Skin epidermis (tissue), 12 donors: ENCODE data around the gene ENAM.

Experiments used
- H3K27ac ChIP-seq, 21 experiments: fragments of 200-600 bp; sonication (generic) in 11 of 21; one replicate each; pipeline ENCODE4 v1.5.0; 2020; ENCODE audit warnings: mild to moderate bottlenecking in 3 of 21, inconsistent platforms in 2 of 21, moderate library complexity in 2 of 21
- H3K4me3 ChIP-seq, 7 experiments: fragments of 200-600 bp; sonication (generic) in 2 of 7; one replicate each; pipeline ENCODE4 v1.5.0; 2020; ENCODE audit warnings: inconsistent platforms in 2 of 7, mild to moderate bottlenecking in 2 of 7, moderate library complexity in 1 of 7

ENAM gene, protein sequence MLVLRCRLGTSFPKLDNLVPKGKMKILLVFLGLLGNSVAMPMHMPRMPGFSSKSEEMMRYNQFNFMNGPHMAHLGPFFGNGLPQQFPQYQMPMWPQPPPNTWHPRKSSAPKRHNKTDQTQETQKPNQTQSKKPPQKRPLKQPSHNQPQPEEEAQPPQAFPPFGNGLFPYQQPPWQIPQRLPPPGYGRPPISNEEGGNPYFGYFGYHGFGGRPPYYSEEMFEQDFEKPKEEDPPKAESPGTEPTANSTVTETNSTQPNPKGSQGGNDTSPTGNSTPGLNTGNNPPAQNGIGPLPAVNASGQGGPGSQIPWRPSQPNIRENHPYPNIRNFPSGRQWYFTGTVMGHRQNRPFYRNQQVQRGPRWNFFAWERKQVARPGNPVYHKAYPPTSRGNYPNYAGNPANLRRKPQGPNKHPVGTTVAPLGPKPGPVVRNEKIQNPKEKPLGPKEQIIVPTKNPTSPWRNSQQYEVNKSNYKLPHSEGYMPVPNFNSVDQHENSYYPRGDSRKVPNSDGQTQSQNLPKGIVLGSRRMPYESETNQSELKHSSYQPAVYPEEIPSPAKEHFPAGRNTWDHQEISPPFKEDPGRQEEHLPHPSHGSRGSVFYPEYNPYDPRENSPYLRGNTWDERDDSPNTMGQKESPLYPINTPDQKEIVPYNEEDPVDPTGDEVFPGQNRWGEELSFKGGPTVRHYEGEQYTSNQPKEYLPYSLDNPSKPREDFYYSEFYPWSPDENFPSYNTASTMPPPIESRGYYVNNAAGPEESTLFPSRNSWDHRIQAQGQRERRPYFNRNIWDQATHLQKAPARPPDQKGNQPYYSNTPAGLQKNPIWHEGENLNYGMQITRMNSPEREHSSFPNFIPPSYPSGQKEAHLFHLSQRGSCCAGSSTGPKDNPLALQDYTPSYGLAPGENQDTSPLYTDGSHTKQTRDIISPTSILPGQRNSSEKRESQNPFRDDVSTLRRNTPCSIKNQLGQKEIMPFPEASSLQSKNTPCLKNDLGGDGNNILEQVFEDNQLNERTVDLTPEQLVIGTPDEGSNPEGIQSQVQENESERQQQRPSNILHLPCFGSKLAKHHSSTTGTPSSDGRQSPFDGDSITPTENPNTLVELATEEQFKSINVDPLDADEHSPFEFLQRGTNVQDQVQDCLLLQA

DNA sequence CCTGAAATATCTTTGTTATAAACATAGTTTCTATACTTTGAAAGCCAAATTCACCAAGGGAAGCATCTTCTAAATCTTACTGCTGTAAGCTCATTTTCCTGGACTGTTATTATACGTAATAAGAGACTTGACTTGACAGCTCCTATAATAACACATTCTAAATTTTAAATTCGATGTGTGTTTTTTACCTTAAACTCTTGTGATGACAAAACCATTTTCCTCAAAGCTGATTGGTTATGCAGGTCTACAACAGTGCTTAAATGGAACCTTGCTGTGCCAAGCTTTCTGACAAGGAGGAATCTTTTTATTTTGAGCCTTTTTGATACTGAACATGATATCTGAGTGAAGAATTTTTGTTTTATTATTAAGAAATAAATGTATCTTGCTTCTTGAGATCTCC, at the start of gene ENAM:
TSS of gene ENAM (plus strand) at position 301 of the 400 bp plus-strand sequence. CDS start 757 bp downstream, outside the sequence.
- H3K4me3 ChIP-seq = no peak within 1 kb of the TSS

DNA sequence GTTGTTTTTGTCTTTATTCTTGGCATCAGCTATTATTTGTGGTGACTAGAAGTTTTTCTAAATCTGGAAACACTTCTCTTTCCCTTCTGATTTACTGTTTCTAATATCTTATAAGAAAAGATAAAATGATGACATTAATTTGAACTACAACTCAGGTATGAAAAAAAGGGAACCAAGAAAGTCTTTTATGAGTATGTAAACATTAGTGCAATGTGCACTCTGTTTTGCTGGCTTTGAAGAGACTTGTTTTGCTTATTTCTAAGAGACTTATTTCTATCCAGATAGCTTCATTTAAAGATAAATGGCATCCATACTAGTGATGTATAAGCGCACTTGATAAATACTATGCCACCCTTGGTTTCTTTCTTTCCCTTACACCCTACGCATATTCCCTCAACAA, 46.6 kb upstream of the ENAM start:
- Histone ChIP-seq H3K4me3 (no peak overlapping the region), H3K27ac (no peak overlapping the region)

More for the DNA sequence above, at the start of gene ENAM:
- H3K27ac ChIP-seq = no peak within 1 kb of the TSS

DNA sequence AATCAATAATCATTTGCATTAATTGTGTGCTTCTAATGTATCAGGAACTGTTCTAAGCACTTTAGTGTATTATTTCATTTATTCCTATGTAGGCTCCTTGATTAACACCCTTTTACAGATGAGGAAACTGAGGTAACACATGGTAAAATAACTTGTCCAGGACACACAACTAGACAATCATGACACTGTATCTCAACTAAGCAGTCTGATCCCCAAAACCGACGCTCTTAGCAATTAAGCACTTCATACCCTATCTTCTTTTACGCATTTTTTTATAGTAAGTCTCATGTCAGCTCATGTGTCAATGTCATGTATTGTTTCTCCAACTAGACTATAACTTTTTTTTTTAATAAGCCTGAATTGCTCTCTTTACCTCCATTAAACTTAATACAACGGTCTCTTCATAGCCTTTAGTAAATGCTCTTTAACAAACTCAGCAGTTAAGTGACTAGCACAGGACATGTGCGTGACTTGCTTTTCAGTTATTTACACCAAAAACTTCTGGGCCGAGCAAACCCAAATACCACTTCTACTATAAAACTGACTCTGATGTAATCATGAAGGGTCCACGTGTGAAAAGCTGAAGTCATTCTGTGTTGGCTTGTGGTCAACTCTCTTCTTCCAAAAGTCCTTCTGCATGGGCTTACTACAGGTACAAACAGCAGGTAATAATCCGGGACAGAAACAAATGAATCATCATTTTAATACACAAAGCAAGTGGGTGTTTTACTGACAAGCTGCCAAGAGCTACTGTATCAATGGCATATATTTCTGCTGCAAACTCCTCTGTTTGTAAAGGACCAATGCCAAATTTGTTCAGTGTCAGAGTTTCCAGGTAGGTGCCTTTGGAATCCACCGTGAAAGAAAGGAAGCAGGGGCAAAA, 44.4 kb upstream of the ENAM start:
- Histone ChIP-seq H3K4me3 (no peak overlapping the region), H3K27ac (no peak overlapping the region)

DNA sequence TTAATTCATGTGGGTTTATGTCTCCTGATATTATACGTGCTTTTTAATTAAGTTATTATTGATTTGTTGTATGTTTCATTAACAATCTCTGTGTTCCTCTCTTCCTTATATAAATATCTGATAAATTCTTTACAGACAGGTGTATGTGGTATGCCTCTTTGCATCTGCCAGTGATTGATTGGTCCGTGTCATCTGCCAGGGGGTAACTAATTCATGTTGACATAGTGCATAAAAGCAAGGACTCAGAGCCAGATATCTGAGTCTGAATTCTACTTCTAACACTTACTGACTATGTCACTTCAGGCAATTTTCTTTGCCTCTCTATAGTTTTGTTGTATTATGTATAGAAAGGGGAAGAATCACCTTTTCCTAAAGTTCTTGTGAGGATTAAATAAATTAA, 41.7 kb upstream of the ENAM start:
- Histone ChIP-seq H3K27ac (no peak overlapping the region), H3K4me3 (no peak overlapping the region)

DNA sequence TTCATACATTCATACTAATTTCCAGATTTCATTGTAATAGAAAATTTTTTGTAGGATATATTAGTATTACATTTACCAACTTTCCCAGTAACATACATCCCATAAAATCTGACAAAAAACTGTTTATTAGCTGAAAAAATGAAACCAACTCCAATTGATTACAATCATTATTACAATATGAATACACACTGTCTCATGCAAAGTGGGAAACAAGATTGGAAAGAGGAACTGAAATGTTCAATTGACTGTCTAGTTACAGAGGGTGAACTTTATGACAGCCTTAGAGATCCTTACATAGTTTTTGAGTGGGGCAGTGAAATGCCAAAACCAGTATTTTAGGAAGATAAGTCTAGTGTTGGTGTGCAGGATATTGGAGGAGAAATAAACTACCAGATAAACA, 38.8 kb upstream of the ENAM start:
- Histone ChIP-seq H3K27ac (no peak overlapping the region), H3K4me3 (no peak overlapping the region)

DNA sequence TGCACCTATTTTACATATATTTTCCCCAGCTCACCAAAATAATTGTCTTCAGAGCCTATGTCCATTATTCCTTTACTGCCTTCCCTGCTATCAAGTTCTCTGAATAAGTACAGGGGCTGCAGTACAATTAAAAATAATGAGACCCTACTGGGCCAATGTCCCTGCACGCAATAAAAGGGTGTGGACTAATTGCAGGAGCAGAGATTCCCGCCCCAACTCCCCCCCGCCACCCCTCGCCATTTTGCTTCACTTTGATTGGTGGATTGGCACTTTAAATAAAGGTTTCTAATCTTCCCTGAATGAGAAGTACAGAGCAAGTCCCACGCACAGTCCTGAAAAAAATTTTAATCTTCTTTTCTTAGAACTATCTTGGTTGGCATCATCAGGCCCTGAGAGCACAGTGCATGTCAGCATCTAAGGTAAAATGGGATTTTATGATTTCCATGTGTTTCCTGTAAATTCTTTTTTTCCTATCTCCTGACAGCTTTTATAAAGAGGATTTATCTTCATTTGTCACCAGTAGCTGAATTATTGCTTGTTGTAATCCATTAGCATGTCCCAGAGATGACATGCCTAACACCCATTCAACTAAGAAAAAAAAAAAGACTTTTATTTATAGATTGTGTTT, 36.5 kb upstream of the ENAM start, which contains the start of gene AMBN:
TSS of gene AMBN (plus strand) at position 302 of the 628 bp plus-strand sequence. CDS start at position 405, 103 bp downstream.
- Histone ChIP-seq H3K4me3 (no peak within 1 kb of the TSS), H3K27ac (no peak within 1 kb of the TSS)

DNA sequence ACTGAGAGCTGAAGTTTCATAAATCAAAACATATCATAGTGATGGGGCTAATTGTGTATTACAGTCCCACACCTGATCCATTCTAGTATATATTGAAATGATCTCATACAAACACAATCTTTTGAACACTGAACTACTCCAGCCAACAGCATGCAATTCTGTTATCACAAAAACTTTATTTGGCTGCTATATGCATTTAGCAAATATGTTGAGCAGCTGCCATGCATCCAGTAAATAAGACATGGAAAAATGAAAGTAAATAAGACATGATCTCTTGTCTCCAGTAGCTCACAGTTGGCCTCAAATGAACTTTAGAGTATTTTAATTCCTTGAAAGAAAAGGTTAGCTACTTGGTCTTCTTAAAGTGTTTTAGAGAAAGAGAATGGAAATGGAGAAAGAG, 34.3 kb upstream of the ENAM start:
- no peak overlapping the region for H3K4me3 ChIP-seq
- no peak overlapping the region for H3K27ac ChIP-seq

DNA sequence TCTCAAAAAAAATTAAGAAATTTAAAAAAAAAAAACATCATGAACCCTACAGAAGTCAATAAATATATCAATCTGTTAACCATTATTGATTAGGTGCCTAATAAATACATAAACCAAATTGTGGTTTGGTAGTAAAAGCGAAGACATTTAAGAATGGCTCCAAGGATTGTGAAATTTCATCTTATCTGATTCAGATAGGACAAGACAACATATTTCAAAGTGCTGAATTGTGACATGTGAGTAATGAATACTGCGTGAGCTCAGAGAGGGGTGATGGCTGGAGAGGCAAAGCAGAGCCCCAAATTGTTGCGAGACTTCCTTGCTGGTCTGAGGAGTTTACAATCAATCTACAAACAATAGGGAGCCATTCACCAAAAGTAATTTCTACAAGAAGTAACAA, 28.2 kb upstream of the ENAM start:
- H3K27ac ChIP-seq = no peak overlapping the region
- H3K4me3 ChIP-seq = no peak overlapping the region

DNA sequence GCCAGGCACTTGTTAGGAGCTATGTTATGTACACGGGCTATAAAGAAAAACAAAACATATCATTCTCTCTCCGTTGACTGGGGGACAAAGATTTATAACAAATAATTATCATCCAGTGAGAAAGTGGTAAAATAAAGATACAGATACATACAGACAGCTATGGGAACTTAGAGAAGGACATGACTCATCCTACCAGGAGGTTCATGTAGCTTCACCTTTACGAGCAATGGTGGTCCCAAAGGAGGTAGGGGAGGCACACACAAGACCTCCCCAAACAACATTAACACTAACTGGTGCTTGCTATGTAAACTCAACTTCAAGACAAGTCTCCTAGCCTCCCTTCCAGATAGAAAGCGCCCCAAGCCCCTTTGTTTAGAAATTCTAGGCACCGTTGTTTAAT, 27.6 kb upstream of the ENAM start:
- Histone ChIP-seq H3K4me3 (no peak overlapping the region), H3K27ac (no peak overlapping the region)

DNA sequence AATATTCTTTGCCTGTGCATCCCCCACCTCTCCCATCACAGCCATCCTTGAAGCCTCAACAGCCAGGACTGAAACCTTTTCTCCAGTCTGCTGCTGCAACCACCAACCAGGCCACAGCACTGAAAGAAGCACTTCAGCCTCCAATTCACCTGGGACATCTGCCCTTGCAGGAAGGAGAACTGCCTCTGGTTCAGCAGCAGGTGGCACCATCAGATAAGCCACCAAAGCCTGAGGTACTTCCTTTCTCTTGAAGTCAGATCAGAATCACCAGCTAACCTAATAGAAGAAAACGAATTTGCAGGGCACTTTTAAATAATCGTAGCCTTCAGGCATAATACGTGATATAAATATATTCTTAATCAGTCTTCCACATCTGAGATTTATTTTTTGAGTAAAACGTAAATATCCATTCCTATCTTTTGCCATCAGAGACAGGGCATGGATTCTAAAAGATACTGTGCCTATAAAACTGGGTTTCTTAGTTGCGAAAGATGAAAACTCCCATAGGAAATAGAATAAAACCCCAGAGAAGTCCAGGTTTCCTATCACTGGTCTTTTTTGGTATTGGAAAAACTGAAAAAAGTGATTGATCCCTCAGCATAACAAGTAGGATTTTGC, 27.0 kb upstream of the ENAM start:
- no peak overlapping the region for H3K27ac ChIP-seq
- H3K4me3 ChIP-seq = no peak overlapping the region

DNA sequence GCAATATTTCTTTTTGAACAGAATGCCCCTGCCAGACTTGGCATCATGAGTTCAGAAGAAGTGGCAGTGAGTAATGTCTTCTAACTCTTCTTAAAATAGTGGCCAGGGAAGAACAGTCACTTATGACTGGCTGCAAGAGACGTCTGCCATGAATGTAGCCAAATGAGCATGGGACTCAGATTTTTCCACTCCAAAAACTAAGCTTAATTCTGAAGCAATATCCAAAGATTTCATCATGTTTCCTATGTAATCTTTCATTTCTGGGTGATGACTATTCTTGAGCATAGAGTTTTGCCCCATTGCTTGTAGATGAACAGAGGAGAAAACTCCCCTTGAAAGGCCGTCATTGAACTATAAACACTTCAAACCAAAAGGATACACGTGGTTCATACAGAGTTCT, 24.7 kb upstream of the ENAM start:
- no peak overlapping the region for H3K27ac ChIP-seq
- no peak overlapping the region for H3K4me3 ChIP-seq

DNA sequence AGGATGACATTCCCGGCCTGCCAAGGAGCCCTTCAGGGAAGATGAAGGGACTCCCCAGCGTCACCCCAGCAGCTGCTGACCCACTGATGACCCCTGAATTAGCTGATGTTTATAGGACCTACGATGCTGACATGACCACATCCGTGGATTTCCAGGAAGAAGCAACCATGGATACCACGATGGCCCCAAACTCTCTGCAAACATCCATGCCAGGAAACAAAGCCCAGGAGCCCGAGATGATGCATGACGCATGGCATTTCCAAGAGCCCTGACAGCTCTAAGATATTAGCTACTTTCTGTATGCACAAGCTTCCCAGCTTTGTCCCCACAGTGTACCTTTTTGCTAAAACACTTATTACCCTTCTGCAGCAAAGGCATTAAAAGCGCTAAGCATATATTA, 22.1 kb upstream of the ENAM start:
- H3K4me3 ChIP-seq = no peak overlapping the region
- no peak overlapping the region for H3K27ac ChIP-seq

DNA sequence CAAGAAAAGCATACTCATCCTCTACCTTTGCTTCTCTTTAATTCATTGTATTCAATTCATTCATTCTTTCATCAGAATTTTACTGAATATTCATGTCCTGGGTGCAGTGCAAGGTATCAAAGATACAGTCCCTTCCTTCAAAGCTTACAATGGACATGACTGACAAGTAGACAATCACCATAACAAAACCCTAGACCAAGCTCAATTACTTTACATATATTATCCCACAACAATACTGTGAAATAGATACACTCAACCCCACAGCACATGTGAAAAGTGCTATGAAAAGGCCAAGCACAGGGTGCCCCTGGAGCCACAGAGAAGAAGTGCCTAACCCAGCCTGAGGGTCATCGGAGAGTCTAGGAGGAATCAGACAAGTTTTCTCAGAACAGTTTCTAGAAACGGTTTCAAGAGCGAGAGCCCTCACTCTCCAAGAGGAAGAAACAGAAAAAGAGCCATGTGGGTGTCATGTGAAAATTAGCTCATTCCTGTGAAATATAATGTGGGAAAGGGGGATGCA, 21.1 kb upstream of the ENAM start:
- Histone ChIP-seq H3K4me3 (no peak overlapping the region), H3K27ac (no peak overlapping the region)

DNA sequence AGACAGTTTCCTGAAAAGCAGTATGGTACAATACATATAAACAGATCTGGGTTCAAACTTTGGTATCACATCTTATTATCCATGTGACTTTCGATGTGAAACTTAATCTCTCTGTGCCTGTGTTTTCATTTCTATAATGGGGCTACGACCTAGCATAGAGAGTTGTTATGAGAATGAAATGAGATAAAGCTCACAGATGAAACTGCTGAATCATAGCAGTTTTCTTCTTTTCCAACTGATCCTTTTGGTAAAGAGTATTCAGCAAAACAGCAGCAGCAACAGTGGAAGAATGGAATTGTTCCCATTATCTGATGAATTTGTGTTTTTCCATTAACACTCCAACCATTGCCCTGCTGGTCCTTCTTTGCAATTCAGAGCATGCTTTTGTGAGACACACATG, 20.2 kb upstream of the ENAM start:
- H3K4me3 ChIP-seq = no peak overlapping the region
- no peak overlapping the region for H3K27ac ChIP-seq

DNA sequence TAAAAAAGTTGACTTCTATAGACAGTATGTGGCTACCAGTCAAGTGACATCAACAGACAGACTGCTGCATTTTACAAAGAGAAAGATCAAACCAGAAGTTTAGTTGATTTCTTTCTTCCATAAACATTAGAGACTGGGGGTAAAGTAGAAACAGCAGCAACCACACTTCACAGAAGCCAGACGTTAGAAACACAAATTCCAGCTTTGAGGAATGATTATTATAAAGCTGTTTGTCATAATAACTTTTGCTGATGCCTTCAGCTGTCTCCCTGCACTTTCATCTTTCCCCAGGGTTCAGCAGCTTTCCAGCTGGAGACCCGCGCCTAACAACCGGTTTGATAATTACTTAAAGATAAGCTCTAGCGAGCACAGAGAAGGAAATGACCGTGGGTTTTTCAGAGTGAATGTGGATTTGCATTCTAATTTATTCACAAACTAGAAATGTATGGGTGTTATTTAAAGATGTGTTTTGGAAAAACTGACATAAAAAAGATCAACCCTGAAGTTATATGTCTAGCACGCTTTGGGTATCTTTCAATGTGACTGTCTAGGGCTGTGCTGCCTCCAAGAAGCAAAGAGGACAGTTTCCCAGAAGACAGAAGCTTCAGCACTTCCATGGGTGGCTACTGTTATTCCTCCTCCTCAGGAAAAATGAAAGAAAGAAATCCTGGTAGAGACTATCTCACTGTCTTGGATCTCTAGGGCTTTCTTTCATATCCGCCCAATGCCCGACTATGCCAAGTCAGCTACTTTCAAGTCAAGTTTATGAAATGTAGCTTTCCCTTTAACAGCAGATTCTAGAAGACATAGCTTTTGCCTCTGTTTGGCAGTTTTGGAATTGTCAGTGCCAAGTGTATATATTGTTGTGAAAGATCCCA, 15.0 kb upstream of the ENAM start:
- H3K27ac ChIP-seq = peak overlapping the region in 4 of 21 experiments; percentile 19 to 59 (median 34)
- H3K4me3 ChIP-seq = peak overlapping the region in 2 of 7 experiments; percentile 6 to 18

DNA sequence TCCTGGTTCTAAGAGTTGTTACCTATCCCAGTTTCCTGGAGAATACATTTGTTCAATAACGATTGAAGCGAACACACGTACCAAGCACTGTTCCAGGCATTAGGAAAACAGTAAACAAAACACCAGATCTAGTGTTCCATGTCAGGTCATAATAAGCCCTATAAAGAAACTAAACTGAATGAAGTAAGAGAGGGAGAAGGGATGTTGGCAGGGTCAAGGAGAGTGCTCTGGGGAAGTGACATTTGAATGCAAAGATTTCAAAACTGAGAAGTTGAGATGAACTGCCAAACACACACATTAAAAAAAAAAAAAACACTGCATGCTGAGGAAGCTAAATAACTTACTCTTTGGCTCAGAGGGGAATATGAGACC, 14.4 kb upstream of the ENAM start:
- Histone ChIP-seq H3K4me3 (peak overlapping the region in 2 of 7 experiments; percentile 6 to 18), H3K27ac (peak overlapping the region in 4 of 21 experiments; percentile 19 to 59 (median 34))

DNA sequence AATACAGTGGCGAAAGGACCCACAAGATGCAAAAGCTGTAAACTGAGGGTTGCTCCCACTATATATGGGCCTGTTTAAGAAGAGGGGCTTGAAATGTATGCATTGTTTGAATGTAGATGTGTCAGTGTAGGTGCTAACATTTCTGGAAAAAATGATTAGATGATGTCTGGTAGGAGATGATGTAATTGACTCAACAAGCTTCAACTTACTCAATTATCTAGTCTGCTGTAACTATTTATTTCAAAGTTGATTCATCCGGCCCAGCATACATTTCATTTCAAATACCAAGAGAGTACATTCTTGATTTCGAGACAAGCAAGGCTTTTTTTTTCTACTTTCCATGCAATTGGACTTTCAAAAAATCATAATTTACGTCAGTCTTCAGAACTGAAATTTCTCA, 9.3 kb upstream of the ENAM start:
- Histone ChIP-seq H3K4me3 (no peak overlapping the region), H3K27ac (no peak overlapping the region)
